GM23248 (cell line): ENCODE results near the gene PARP3.

ENCODE experiments used
- EZH2 ChIP-seq: fragments of 200-600 bp; sonication (generic); IDR thresholded peaks from 2 replicates; pipeline ENCODE4 v1.6.1; 2018; ENCODE audit warnings: antibody characterized with exemption, mild to moderate bottlenecking; ENCODE audit not compliant: insufficient read depth, poor library complexity, severe bottlenecking
- EZH2phosphoT487 ChIP-seq: fragments of 200-600 bp; sonication (generic); IDR thresholded peaks from 2 replicates; pipeline ENCODE4 v1.6.1; 2018; ENCODE audit warnings: antibody characterized with exemption, moderate library complexity, mild to moderate bottlenecking, low read depth; ENCODE audit not compliant: insufficient read depth

DNA sequence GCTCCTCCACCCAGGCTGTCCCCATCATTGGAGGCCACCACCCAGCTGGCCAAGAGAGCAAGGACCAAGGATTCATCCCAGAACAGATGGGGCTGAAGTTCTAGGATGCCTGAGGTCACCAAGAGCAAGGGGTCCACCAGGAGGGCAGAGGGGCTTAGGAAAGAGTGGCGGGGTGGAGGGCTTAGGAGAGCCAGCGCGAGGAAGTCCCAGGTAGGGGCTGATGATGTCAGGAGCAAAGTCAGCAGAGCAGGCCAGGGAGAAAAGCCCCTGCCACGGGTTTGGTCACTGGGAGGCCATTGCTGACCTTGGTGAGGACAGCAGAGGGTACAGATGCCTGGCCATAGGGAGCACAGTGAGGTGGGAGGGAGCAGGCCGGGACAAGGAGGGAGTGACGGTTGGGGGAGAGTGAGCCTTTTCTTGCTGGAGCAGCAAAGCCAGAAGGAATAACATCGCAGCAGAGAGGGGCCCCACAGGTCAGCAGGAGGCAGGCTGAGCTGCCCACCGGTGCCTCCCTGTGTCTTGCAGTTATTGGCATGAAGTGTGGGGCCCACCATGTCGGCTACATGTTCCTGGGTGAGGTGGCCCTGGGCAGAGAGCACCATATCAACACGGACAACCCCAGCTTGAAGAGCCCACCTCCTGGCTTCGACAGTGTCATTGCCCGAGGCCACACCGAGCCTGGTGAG, 5.2 kb downstream of the PARP3 start:
- TF ChIP-seq EZH2phosphoT487 = no peak
- TF ChIP-seq EZH2 = no peak
